Body of pancreas (tissue), 4 donors: ENCODE results near the gene SMCP. TPM values are rescaled to one million over a fixed set of nuclear protein-coding genes. Genes with fewer than 3 reads are reported as not detected.

Source experiments
- ATAC-seq: fragments of 150-250 bp; one replicate; pipeline ENCODE4 v1.9.1; 2016
- DNase-seq, 4 donors: peaks; one replicate each; pipeline ENCODE4 v3.0.0-alpha.2; 2019
- H3K27ac ChIP-seq, 4 donors: fragments of 200-600 bp; sonication (generic); 1 replicate in 3 of 4; 2 replicates in 1 of 4; pipeline versions ENCODE4 v1.5.1 to v1.6.1; 2016 to 2019; ENCODE audit warnings: mild to moderate bottlenecking in 1 of 4, mixed read lengths in 1 of 4, moderate library complexity in 1 of 4
- H3K27me3 ChIP-seq, 2 donors: fragments of 200-600 bp; sonication (generic); one replicate each; pipeline ENCODE4 v1.6.0; 2016; ENCODE audit warnings: mild to moderate bottlenecking in 1 of 2
- H3K36me3 ChIP-seq, 2 donors: fragments of 200-600 bp; sonication (generic); replicated peaks in 1 of 2; 2 replicates each; pipeline ENCODE4 v1.5.1; 2016; ENCODE audit warnings: low read depth in 2 of 2; ENCODE audit not compliant: insufficient read depth in 1 of 2
- H3K4me1 ChIP-seq: fragments of 200-600 bp; sonication (generic); one replicate; pipeline ENCODE4 v1.6.0; 2016
- H3K4me3 ChIP-seq, 2 donors: fragments of 200-600 bp; sonication (generic); 1 replicate in 1 of 2; 2 replicates in 1 of 2; pipeline ENCODE4 v1.5.1; 2016 to 2019
- H3K9me3 ChIP-seq, 3 donors: fragments of 200-600 bp; sonication (generic); 1 replicate in 2 of 3; 2 replicates in 1 of 3; pipeline ENCODE4 v1.5.1; 2016
- CTCF ChIP-seq, 7 experiments: fragments of 450-650 bp in 4 of 7; fragments of 200-600 bp in 3 of 7; sonication (generic) in 3 of 7; IDR thresholded peaks; one replicate each; pipeline ENCODE4 v1.5.1; 2016 to 2019; ENCODE audit warnings: antibody characterized with exemption in 7 of 7
- POLR2A ChIP-seq, 3 donors: fragments of 450-650 bp; IDR thresholded peaks; one replicate each; pipeline ENCODE4 v1.6.1; 2016; ENCODE audit warnings: antibody characterized with exemption in 3 of 3, mild to moderate bottlenecking in 2 of 3
- WGBS, 2 donors: methylation state at CpG; one replicate each; pipeline ENCODE4 v1.1.5; 2017; 5-methylcytosine and 5-hydroxymethylcytosine counted together
- intact Hi-C: fragments of 100-400 bp; cut with DNase I; formaldehyde crosslinking; loops from one replicate; pipeline ENCODE4 v1.15.1; 2023
- total RNA-seq, 2 donors: library from RNA; depleted of rRNA; stranded (reverse); fragments of >200 nt; gene quantifications; one replicate each; pipeline ENCODE4 v1.1.0, GENCODE V29; 2016

SMCP gene
- total RNA-seq, 2 donors from 2014 or later: not detected

GRCh38 chr1:152869808-152870419 is 8.2 kb upstream of the SMCP start:
- Histone ChIP-seq H3K9me3 (no peaks in the 10 kb centered on the region), H3K27ac (no peak overlapping the region), H3K4me1 (no peaks in the 10 kb centered on the region), H3K36me3 (no peaks in the 10 kb centered on the region), H3K27me3 (peaks cover 0 to 5% of the 10 kb centered on the region in 2 donors), H3K4me3 (no peak overlapping the region)
- peak; percentile 84 for ATAC-seq
- DNase-seq: peak; percentile 75 to 84 (median 75)
- intact Hi-C loops: no loop called here
- peak; percentile 42 to 73 (median 66) for TF ChIP-seq CTCF (IDR thresholded peaks at IDR 0.05)
- TF ChIP-seq POLR2A (IDR thresholded peaks at IDR 0.05): no peak
- WGBS, 2 donors: 24 to 26% methylated on average over 9 of the region's 9 CpGs

GRCh38 chr1:152870831-152871730 is 7.0 kb upstream of the SMCP start:
- Histone ChIP-seq H3K27me3 (peaks cover 0 to 5% of the 10 kb centered on the region in 2 donors), H3K4me1 (no peaks in the 10 kb centered on the region), H3K9me3 (no peaks in the 10 kb centered on the region), H3K36me3 (no peaks in the 10 kb centered on the region), H3K4me3 (no peak overlapping the region), H3K27ac (no peak overlapping the region)
- ATAC-seq (no peak), DNase-seq (peak in 2 of 4 donors; percentile 9 to 14)
- TF ChIP-seq POLR2A (IDR thresholded peaks at IDR 0.05) (no peak), CTCF (IDR thresholded peaks at IDR 0.05) (peak in 4 of 7 experiments; percentile 7 to 38 (median 36))
- WGBS, 2 donors: 39 to 41% methylated on average over 17 of the region's 17 CpGs
- intact Hi-C loops: no loop called here

- no peak for DNase-seq
- Histone ChIP-seq H3K4me3 (no peak overlapping the region), H3K9me3 (no peaks in the 10 kb centered on the region), H3K27me3 (peaks cover 0 to 5% of the 10 kb centered on the region in 2 donors), H3K36me3 (no peaks in the 10 kb centered on the region), H3K27ac (no peak overlapping the region), H3K4me1 (no peaks in the 10 kb centered on the region)
- no peak for TF ChIP-seq POLR2A (IDR thresholded peaks at IDR 0.05)
- no peak for TF ChIP-seq CTCF (IDR thresholded peaks at IDR 0.05)
- ATAC-seq: no peak
- intact Hi-C loops: no loop called here
- 75 to 80% methylated on average over 6 of the region's 6 CpGs for WGBS, 2 donors
These were observed 6.4 kb upstream of the SMCP start for GRCh38 chr1:152871731-152872126.

GRCh38 chr1:152873495-152873894 is 4.6 kb upstream of the SMCP start:
- no peak for TF ChIP-seq POLR2A (IDR thresholded peaks at IDR 0.05)
- no peak for TF ChIP-seq CTCF (IDR thresholded peaks at IDR 0.05)
- no peaks in the 10 kb centered on the region for H3K36me3 ChIP-seq
- intact Hi-C loops: no loop called here
- H3K27me3 ChIP-seq: peaks cover 0 to 5% of the 10 kb centered on the region in 2 donors
- ATAC-seq: no peak
- no peaks in the 10 kb centered on the region for H3K9me3 ChIP-seq
- H3K4me1 ChIP-seq: no peaks in the 10 kb centered on the region
- DNase-seq: no peak
- H3K4me3 ChIP-seq: no peak overlapping the region
- H3K27ac ChIP-seq: no peak overlapping the region
